HepG2 (cell line): ENCODE results near the gene GOLGA6L10. TPM values are rescaled to one million over a fixed set of nuclear protein-coding genes. Genes with fewer than 3 reads are reported as not detected.

ENCODE experiments used
- ATAC-seq: fragments of 200-7000 bp; cut with Tn5 transposase; 3 replicates; pipeline ENCODE4 v1.9.1; 2020; ENCODE audit warnings: mild to moderate bottlenecking, moderate library complexity
- BruUV-seq: library from RNA; stranded (reverse); fragments of 400-500 nt; replicated peaks from 2 replicates; lab custom pipeline; 2021; lab: Mats Ljungman, UMichigan
- CTCF ChIA-PET: fragments of 300-600 bp; formaldehyde crosslinking; extraction: SDS; loops from one replicate; lab custom pipeline; 2021; ENCODE audit warnings: low total read pairs, inconsistent platforms, low intra/inter-chr PET ratio; lab: Yijun Ruan, JAX
- POLR2A ChIA-PET: fragments of 350-600 bp; sonication (Branson Sonifier 250); formaldehyde crosslinking; loops from one replicate; lab custom pipeline; 2020; ENCODE audit warnings: antibody characterized with exemption, inconsistent platforms; lab: Yijun Ruan, JAX
- DNase-seq: peaks from one replicate; pipeline ENCODE4 v3.0.0-alpha.2; 2015; ENCODE audit warnings: low spot score
- FAIRE-seq: peaks from 3 replicates; lab custom pipeline; 2011; peaks lifted over from hg19 to GRCh38; lab: Jason Lieb, UNC
- H2AFZ ChIP-seq: one replicate; pipeline ENCODE4 v1.6.1; 2011; ENCODE audit warnings: low read length, inconsistent platforms
- H3K27ac ChIP-seq: fragments of 300-600 bp; 3 replicates; pipeline ENCODE4 v1.8.0; 2011; ENCODE audit warnings: mixed run types, mild to moderate bottlenecking, mixed read lengths, low read length, inconsistent platforms; ENCODE audit not compliant: insufficient read depth; ENCODE audit errors: extremely low read length
- H3K27me3 ChIP-seq, 2 experiments: fragments of 200-600 bp in 1 of 2; 2 replicates in 1 of 2; 3 replicates in 1 of 2; pipeline versions ENCODE4 v1.6.0 to v1.8.0; 2011; ENCODE audit warnings: low read length in 2 of 2, mild to moderate bottlenecking in 2 of 2, moderate library complexity in 2 of 2, inconsistent platforms in 1 of 2; ENCODE audit not compliant: insufficient read depth in 2 of 2, control insufficient read depth in 1 of 2
- H3K36me3 ChIP-seq, 2 experiments: fragments of 200-600 bp in 1 of 2; replicated peaks in 1 of 2; 2 replicates in 1 of 2; 3 replicates in 1 of 2; pipeline versions ENCODE4 v1.5.1 to v1.8.0; 2011; ENCODE audit warnings: low read length in 2 of 2, inconsistent platforms in 1 of 2; ENCODE audit not compliant: insufficient read depth in 2 of 2, control insufficient read depth in 1 of 2
- H3K4me1 ChIP-seq: 2 replicates; pipeline ENCODE4 v1.5.1; 2012; ENCODE audit warnings: low read length, inconsistent platforms; ENCODE audit not compliant: insufficient read depth
- H3K4me2 ChIP-seq: 2 replicates; pipeline ENCODE4 v1.6.0; 2011; ENCODE audit warnings: low read depth, low read length, inconsistent platforms
- H3K4me3 ChIP-seq, 3 experiments: fragments of 200-600 bp in 1 of 3; sonication (generic), shearing (Covaris generic) in 1 of 3; replicated peaks in 1 of 3; 2 replicates each; pipeline ENCODE4 v1.5.1; 2011 to 2016; ENCODE audit warnings: low read length in 3 of 3, inconsistent platforms in 2 of 3, low read depth in 2 of 3, mild to moderate bottlenecking in 2 of 3, control low read depth in 1 of 3, mixed read lengths in 1 of 3; ENCODE audit not compliant: insufficient read depth in 1 of 3
- H3K79me2 ChIP-seq: one replicate; pipeline ENCODE4 v1.6.1; 2011; ENCODE audit warnings: low read length, inconsistent platforms; ENCODE audit not compliant: insufficient read depth
- H3K9ac ChIP-seq: 2 replicates; pipeline ENCODE4 v1.6.0; 2011; ENCODE audit warnings: mild to moderate bottlenecking, low read depth, low read length, inconsistent platforms; ENCODE audit not compliant: insufficient read depth
- H3K9me3 ChIP-seq: 2 replicates; pipeline ENCODE4 v1.5.1; 2012; ENCODE audit warnings: mild to moderate bottlenecking, low read length
- H4K20me1 ChIP-seq: 2 replicates; pipeline ENCODE4 v1.6.0; 2011; ENCODE audit warnings: inconsistent platforms, mild to moderate bottlenecking, low read length, moderate library complexity; ENCODE audit not compliant: insufficient read depth
- AGO2 ChIP-seq: fragments of 200-400 bp; formaldehyde crosslinking; optimal IDR thresholded peaks from 2 replicates; pipeline ENCODE3; 2017; ENCODE audit warnings: mild to moderate bottlenecking, low read depth, low read length, moderate library complexity
- CBFB ChIP-seq: sonication (generic); formaldehyde crosslinking; IDR thresholded peaks from 2 replicates; pipeline ENCODE4 v1.4.0; 2020; ENCODE audit warnings: missing genetic modification reagents
- FOXK1 ChIP-seq: sonication (generic); formaldehyde crosslinking; IDR thresholded peaks from 2 replicates; pipeline ENCODE4 v1.4.0; 2020; ENCODE audit warnings: low read depth, missing genetic modification reagents, borderline replicate concordance
- KDM6A ChIP-seq: IDR thresholded peaks from 2 replicates; pipeline ENCODE4 v1.6.1; 2016; ENCODE audit warnings: low read depth
- SMAD1 ChIP-seq: sonication (generic); formaldehyde crosslinking; IDR thresholded peaks from 2 replicates; pipeline ENCODE4 v1.4.0; 2020; ENCODE audit warnings: missing genetic modification reagents, low read depth, mild to moderate bottlenecking, borderline replicate concordance
- SRSF1 ChIP-seq: fragments of 200-400 bp; formaldehyde crosslinking; optimal IDR thresholded peaks from 2 replicates; pipeline ENCODE3; 2017; ENCODE audit warnings: mild to moderate bottlenecking, low read depth, low read length, moderate library complexity
- STAG1 ChIP-seq: sonication (generic); formaldehyde crosslinking; IDR thresholded peaks from 2 replicates; pipeline ENCODE4 v1.4.0; 2020; ENCODE audit warnings: missing genetic modification reagents
- THYN1 ChIP-seq: sonication (generic); formaldehyde crosslinking; IDR thresholded peaks from 2 replicates; pipeline ENCODE4 v1.8.1; 2023; ENCODE audit warnings: low read depth, mild to moderate bottlenecking, moderate library complexity, missing genetic modification reagents, borderline replicate concordance
- ZFP1 ChIP-seq: IDR thresholded peaks from 2 replicates; pipeline ENCODE4 v1.6.1; 2016
- ZMYM4 ChIP-seq: sonication (generic); formaldehyde crosslinking; IDR thresholded peaks from 2 replicates; pipeline ENCODE4 v1.8.1; 2023; ENCODE audit warnings: mild to moderate bottlenecking, missing genetic modification reagents
- ZNF317 ChIP-seq: sonication (generic); formaldehyde crosslinking; IDR thresholded peaks from 2 replicates; pipeline ENCODE4 v1.5.0; 2020; ENCODE audit warnings: mild to moderate bottlenecking, missing genetic modification reagents
- ZNF33A ChIP-seq: sonication (generic); formaldehyde crosslinking; IDR thresholded peaks from 2 replicates; pipeline ENCODE4 v1.5.1; 2020; ENCODE audit warnings: missing genetic modification reagents, mild to moderate bottlenecking, moderate library complexity, borderline replicate concordance
- ZNF354B ChIP-seq: sonication (generic); formaldehyde crosslinking; IDR thresholded peaks from 2 replicates; pipeline ENCODE4 v1.8.0; 2022; ENCODE audit warnings: mild to moderate bottlenecking, missing genetic modification reagents
- ZNF484 ChIP-seq: sonication (generic); formaldehyde crosslinking; IDR thresholded peaks from 2 replicates; pipeline ENCODE4 v1.5.1; 2020; ENCODE audit warnings: mild to moderate bottlenecking, low read depth, missing genetic modification reagents, borderline replicate concordance
- ZNF879 ChIP-seq: sonication (generic); formaldehyde crosslinking; IDR thresholded peaks from 2 replicates; pipeline ENCODE4 v1.8.1; 2023; ENCODE audit warnings: missing genetic modification reagents
- ZNF891 ChIP-seq: sonication (generic); formaldehyde crosslinking; IDR thresholded peaks from 2 replicates; pipeline ENCODE4 v1.5.0; 2020; ENCODE audit warnings: mild to moderate bottlenecking, missing genetic modification reagents
- WGBS: methylation state at CpG from one replicate; pipeline ENCODE4 v1.1.6; 2017; ENCODE audit warnings: low lambda C conversion rate; 5-methylcytosine and 5-hydroxymethylcytosine counted together
- in situ Hi-C: cut with HindIII; loops from 2 replicates; pipeline ENCODE4 v1.10.0; 2017; ENCODE audit warnings: low pct_unique_long_range_greater_than_20kb; ENCODE audit not compliant: extremely low pct_ligation_motif_present
- intact Hi-C: fragments of 100-400 bp; cut with micrococcal nuclease; formaldehyde crosslinking; loops from one replicate; pipeline ENCODE4 v1.10.0; 2022; ENCODE audit not compliant: unreplicated experiment
- polyA plus RNA-seq, 8 experiments: library from polyadenylated mRNA; depleted of rRNA in 3 of 8; stranded (reverse) in 7 of 8; unstranded in 1 of 8; fragments of >200 nt; fragmentation: Illumina TruSeq in 4 of 8; extraction: Trizol in 4 of 8; gene quantifications; 2 replicates each; pipeline versions ENCODE4 v1.2.1 to v1.2.3, GENCODE V29; 2011 to 2016; ENCODE audit warnings: low read depth in 4 of 8, missing spikeins in 1 of 8, mixed read lengths in 1 of 8; ENCODE audit not compliant: insufficient read depth in 1 of 8
- total RNA-seq, 5 experiments: library from RNA; depleted of rRNA; stranded (reverse); fragments of >200 nt; fragmentation: Illumina TruSeq; extraction: Trizol; gene quantifications; 2 replicates each; pipeline ENCODE4 v1.2.3, GENCODE V29; 2016; ENCODE audit warnings: low read depth in 1 of 5
- TF ChIP-seq, protein P1 (sequence below): sonication (generic); formaldehyde crosslinking; IDR thresholded peaks from 2 replicates; pipeline ENCODE4 v1.8.1; 2023; ENCODE audit warnings: mild to moderate bottlenecking, moderate library complexity, missing genetic modification reagents
- TF ChIP-seq, protein P2 (sequence below): sonication (generic); formaldehyde crosslinking; IDR thresholded peaks from 2 replicates; pipeline ENCODE4 v1.4.0; 2020; ENCODE audit warnings: missing genetic modification reagents, borderline replicate concordance

GOLGA6L10 gene
- total and polyA plus RNA-seq, 2 of the 13 experiments (the other 11 are each of a cell fraction or from before 2014, with no cell fraction given), result 1.5 to 2.5 TPM

DNA sequence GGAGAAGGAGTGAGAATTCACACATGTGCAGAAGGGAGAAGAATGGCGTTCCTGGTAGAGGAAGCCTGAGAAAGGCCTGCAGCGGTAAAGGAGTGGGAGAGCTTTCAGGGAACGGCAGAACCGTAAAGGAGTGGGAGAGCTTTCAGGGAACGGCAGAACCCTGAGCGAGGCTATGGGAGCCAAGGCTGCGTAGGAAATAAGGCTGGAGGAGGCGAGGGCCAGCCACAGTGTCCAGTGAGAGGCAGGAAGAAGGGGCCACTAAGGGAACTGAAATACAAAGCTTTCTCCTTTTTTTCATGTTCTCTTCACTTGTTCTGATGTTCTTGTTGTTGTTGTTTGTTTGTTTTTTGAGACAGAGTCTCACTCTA, 41.6 kb downstream of the GOLGA6L10 start:
- no peaks in the 10 kb centered on the region for H3K4me1 ChIP-seq
- peaks cover 2 to 7% of the 10 kb centered on the region in 2 experiments; a peak in 2 of 5 replicates for H3K27me3 ChIP-seq
- CTCF ChIA-PET, result no interaction called here
- no peak for TF ChIP-seq ZNF879 (CRISPR knock-in tag)
- TF ChIP-seq ZNF33A, result no peak
- TF ChIP-seq ZNF891 (CRISPR knock-in tag), result no peak
- TF ChIP-seq AGO2, result no peak
- TF ChIP-seq STAG1 (CRISPR knock-in tag), result no peak
- TF ChIP-seq FOXK1, result no peak
- no peak for TF ChIP-seq ZNF354B
- TF ChIP-seq SMAD1 (CRISPR knock-in tag), result no peak
- TF ChIP-seq CBFB (CRISPR knock-in tag), result no peak
- TF ChIP-seq, protein P1, sequence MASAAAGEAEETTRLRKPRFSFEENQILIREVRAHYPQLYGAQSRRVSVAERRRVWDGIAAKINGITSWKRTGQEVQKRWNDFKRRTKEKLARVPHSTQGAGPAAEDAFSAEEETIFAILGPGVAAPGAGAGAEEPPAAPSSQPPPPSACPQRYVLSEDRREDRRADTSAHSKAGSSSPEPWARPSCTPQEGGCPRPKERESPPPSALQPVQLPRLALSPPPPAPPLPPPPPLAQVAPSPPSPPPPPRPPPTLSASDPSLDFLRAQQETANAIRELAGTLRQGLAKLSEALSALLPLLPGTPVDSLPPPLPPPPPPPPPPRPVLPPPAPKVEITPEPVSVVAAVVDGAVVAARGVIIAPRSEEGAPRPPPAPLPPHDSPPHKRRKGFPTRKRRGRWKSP, result no peak
- TF ChIP-seq ZNF484 (CRISPR knock-in tag), result no peak
- no peak for TF ChIP-seq THYN1 (CRISPR knock-in tag)
- TF ChIP-seq SRSF1, result no peak
- TF ChIP-seq, protein P2, sequence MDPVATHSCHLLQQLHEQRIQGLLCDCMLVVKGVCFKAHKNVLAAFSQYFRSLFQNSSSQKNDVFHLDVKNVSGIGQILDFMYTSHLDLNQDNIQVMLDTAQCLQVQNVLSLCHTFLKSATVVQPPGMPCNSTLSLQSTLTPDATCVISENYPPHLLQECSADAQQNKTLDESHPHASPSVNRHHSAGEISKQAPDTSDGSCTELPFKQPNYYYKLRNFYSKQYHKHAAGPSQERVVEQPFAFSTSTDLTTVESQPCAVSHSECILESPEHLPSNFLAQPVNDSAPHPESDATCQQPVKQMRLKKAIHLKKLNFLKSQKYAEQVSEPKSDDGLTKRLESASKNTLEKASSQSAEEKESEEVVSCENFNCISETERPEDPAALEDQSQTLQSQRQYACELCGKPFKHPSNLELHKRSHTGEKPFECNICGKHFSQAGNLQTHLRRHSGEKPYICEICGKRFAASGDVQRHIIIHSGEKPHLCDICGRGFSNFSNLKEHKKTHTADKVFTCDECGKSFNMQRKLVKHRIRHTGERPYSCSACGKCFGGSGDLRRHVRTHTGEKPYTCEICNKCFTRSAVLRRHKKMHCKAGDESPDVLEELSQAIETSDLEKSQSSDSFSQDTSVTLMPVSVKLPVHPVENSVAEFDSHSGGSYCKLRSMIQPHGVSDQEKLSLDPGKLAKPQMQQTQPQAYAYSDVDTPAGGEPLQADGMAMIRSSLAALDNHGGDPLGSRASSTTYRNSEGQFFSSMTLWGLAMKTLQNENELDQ (CRISPR knock-in tag), result no peak
- TF ChIP-seq ZNF317 (CRISPR knock-in tag), result no peak
- no peak for TF ChIP-seq KDM6A (CRISPR knock-in tag)
- no peak for TF ChIP-seq ZMYM4
- TF ChIP-seq ZFP1 (CRISPR knock-in tag), result no peak
- no peak overlapping the region for H3K4me2 ChIP-seq
- H4K20me1 ChIP-seq, result no peaks in the 10 kb centered on the region
- H3K9ac ChIP-seq, result no peak overlapping the region
- H3K36me3 ChIP-seq, result no peaks in the 10 kb centered on the region
- POLR2A ChIA-PET, result no interaction called here
- intact Hi-C loops, result no loop called here
- no peak for ATAC-seq
- in situ Hi-C loops, result no loop called here
- no peak overlapping the region for H3K4me3 ChIP-seq
- no peaks in the 10 kb centered on the region for H3K79me2 ChIP-seq
- BruUV-seq, result no TSS peak
- no peak overlapping the region for H3K27ac ChIP-seq
- no peak overlapping the region for H2AFZ ChIP-seq
- WGBS, result 83% methylated on average over 8 of the region's 8 CpGs
- no peak for DNase-seq
- FAIRE-seq, result no peak
- H3K9me3 ChIP-seq, result no peaks in the 10 kb centered on the region
